Epithelial cell of proximal tubule (primary cell): ENCODE results near the gene IZUMO2. TPM values are rescaled to one million over a fixed set of nuclear protein-coding genes. Genes with fewer than 3 reads are reported as not detected.

ENCODE experiments used
- DNase-seq: peaks from one replicate; pipeline ENCODE4 v3.0.0-alpha.2; 2011; ENCODE audit warnings: low read depth
- H3K4me3 ChIP-seq: 2 replicates; pipeline ENCODE4 v1.5.1; 2011; ENCODE audit warnings: low read depth, mild to moderate bottlenecking, low read length
- total RNA-seq: library from RNA; depleted of rRNA; stranded (reverse); fragments of >200 nt; gene quantifications from 2 replicates; pipeline ENCODE4 v1.2.3, GENCODE V29; 2015
- TF ChIP-seq, protein P1 (sequence below): conservative IDR thresholded peaks from 2 replicates; pipeline ENCODE4 v1.5.1; 2012; ENCODE audit warnings: low read depth, mild to moderate bottlenecking, low read length

The IZUMO2 gene
- total RNA-seq, 1 donor from 2014 or later, result 0.29 TPM

DNA sequence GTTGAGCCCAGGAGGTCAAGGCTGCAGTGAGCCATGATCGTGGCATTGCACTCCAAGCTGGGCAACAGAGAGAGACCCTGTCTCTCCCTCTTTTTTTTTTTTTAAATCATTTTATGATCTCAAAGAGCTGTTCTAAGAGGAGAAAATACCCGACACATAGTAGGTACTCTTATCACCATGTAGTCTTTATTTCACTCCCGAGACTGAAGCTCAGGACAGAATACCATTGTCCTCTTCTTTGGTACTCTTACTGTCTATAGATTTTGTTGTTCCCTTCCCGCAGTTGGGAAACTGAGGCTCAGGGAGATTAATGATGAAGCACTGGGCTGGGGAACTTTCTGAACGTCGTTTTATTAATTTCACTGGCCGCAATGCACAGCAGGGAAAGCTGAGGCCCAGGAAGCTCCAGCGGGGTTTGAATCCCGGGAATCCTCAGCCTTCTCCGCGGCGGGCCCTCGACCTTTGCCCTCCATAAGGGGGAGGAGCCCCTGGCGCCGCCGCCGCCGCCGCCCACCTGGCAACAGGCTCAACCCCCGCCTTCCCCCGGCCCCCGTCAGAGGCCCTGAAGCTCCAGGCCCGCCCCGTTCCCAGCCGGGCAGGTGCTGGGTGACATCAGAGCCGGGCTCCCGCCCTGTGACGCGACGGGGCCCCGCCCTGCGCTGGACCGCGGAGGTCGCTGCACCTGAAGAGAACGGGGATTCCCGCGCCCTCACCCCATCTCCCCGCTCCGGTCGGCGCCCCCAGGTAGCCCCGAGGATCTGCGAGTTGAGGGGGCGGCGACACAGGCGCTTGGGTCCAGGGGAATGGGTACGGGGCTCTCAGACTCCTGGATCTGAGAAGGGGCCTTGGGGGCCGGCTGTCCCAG, 42.0 kb upstream of the IZUMO2 start:
- H3K4me3 ChIP-seq, result no peak overlapping the region
- DNase-seq, result no peak
- TF ChIP-seq, protein P1, sequence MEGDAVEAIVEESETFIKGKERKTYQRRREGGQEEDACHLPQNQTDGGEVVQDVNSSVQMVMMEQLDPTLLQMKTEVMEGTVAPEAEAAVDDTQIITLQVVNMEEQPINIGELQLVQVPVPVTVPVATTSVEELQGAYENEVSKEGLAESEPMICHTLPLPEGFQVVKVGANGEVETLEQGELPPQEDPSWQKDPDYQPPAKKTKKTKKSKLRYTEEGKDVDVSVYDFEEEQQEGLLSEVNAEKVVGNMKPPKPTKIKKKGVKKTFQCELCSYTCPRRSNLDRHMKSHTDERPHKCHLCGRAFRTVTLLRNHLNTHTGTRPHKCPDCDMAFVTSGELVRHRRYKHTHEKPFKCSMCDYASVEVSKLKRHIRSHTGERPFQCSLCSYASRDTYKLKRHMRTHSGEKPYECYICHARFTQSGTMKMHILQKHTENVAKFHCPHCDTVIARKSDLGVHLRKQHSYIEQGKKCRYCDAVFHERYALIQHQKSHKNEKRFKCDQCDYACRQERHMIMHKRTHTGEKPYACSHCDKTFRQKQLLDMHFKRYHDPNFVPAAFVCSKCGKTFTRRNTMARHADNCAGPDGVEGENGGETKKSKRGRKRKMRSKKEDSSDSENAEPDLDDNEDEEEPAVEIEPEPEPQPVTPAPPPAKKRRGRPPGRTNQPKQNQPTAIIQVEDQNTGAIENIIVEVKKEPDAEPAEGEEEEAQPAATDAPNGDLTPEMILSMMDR, result no peak

DNA sequence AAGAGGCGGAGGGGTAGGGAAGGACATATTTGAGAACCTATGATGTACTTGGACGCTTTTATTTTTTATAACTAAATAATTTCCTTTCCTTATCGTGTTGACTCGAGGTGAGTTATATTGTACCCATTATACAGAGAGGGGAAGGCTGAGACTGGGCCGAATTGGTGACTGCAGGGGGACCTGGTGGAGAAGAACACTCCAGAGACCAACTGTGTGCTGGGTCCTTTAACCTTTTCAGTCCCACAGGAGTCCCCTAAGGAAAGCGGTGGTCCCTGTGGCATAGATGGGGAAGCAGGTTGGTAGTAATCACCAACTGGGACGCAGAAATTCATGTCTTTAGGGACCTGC, 41.0 kb upstream of the IZUMO2 start:
- TF ChIP-seq, protein P1, result no peak
- H3K4me3 ChIP-seq, result no peak overlapping the region
- DNase-seq, result no peak

DNA sequence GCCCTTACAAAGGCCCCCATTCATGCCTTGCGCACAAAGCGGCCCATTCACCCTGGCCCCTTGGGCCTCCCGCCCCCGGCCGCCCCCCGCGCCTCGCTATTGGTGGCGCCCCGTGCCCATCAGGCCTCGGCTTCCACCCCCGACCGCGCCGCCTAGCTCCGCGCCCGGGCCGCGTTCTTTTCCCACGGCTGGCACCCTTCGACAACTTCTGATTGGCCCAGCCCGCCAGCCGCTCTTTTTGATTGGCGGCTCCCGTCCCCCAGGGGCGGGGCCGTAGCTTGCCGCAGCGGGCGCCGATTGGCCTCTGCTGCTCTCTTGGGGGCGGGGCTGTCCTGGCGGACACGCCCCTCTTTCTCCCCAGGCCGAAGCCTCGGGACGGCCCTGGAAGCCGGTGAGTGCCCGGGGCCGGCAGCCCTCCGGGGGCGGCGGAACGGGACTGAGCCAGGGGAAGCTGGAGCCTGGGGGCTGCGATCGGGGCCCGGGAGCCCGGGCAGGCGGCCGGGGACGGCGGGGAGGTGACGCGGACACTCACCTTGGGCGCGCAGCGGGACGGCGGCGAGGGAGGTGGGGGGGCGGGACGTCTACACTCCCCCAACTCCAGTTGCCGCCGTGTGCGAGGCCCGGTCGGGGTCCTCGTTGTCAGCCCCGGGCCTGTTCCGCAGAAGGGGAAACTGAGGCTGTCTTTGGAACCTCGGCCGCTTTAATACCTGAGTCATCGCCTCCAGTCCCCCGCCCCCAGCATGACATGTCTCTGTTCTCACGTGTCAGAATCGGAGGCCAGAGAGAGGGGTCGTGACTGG, 40.4 kb upstream of the IZUMO2 start, which contains the start of gene MYH14:
Gene MYH14 (plus strand): TSS at position 342 of the 800 bp plus-strand sequence. CDS start 6,744 bp downstream, outside the sequence.
- TF ChIP-seq, protein P1, result no peak
- peak within 1 kb of the TSS; percentile 41 for H3K4me3 ChIP-seq
- DNase-seq, result no peak

DNA sequence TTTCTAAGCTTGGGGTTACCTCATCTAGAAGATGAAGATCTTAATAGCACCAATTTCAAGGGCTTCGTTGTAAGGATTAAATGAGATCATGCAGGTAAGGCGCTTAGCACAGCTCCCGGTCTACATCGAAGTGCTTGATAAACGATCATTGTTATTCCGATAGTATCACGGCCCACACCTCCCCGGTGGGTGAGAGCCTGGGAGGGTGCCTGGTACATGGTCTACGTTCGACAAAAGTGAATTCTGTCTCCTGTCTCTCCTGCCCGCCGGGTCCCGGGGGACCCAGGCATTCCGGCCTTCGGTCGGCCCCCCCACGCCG, 39.8 kb upstream of the IZUMO2 start:
- no peak overlapping the region for H3K4me3 ChIP-seq
- DNase-seq, result no peak
- TF ChIP-seq, protein P1, result no peak

DNA sequence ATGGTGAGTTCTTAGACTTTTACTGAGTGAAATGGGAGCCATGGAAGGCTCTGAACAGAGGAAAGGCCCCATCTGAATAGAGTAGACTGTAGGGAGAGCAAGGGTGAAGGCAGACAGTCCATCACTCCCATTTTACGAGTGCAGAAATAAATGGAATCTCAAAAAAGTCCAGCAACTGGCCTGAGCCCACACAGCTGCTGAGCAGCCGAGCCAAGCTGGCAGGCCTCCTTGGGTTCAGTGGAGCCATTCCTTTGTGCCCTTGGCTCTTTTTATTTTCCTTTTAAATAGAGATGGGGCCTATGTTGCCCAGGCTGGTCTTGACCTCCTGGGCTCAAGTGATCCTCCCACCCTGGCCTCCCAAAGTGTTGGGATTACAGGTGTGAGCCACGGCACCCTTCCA, 39.3 kb upstream of the IZUMO2 start:
- TF ChIP-seq, protein P1, result no peak
- no peak overlapping the region for H3K4me3 ChIP-seq

DNA sequence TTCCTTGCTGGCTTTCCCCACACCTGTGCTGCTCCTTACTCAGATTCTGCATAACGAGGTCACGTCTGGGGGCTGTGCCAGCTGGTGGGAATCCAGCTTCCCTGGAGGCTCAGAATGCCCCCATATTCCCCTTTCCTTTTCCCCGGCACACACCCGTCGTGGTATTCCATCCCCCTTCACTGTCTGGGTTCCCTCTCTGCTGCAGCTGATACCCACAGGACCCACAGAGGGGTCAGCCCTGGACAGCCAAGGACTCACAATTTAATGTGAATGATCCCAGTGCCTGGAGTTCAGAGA, 36.1 kb upstream of the IZUMO2 start:
- no peak for DNase-seq
- no peak overlapping the region for H3K4me3 ChIP-seq
- TF ChIP-seq, protein P1, result no peak

More for the DNA sequence above, 39.3 kb upstream of the IZUMO2 start:
- DNase-seq, result no peak
